GM18499 (cell line): Measurements from ENCODE around the gene LCP1.
"Not testable (repeated sequence)": the region's sequence is repeated elsewhere in the genome, so short reads cannot be mapped to it uniquely, and the experiment has no call there.

ENCODE experiments used
- ATAC-seq: cut with Tn5 transposase; IDR thresholded peaks from one replicate; pipeline ENCODE4 v1.9.1; 2021; ENCODE audit warnings: moderate number of reproducible peaks; ENCODE audit not compliant: insufficient read depth, unreplicated experiment

Gene LCP1

GRCh38 chr13:46181840-46182490, at the start of gene LCP1:
TSS of gene LCP1 (minus strand) at chr13:46182177. CDS start at chr13:46159662, 22,515 bp downstream.
- ATAC-seq = peak; percentile 58

GRCh38 chr13:46229251-46229650, 47.3 kb upstream of the LCP1 start:
- no peak for ATAC-seq

GRCh38 chr13:46220234-46220633, 38.3 kb upstream of the LCP1 start:
- ATAC-seq = not testable (repeated sequence)

GRCh38 chr13:46214741-46215140, 32.8 kb upstream of the LCP1 start:
- not testable (repeated sequence) for ATAC-seq

- ATAC-seq = no peak
These were observed 31.3 kb upstream of the LCP1 start for GRCh38 chr13:46213242-46213641.

- peak; percentile 73 for ATAC-seq
These were observed 29.7 kb upstream of the LCP1 start, which contains the start of gene LRRC63 for GRCh38 chr13:46211483-46212351. TSS of gene LRRC63 (plus strand) at chr13:46211928. CDS start at chr13:46213035, 1,107 bp downstream.

GRCh38 chr13:46211116-46211482, 29.1 kb upstream of the LCP1 start:
- no peak for ATAC-seq

GRCh38 chr13:46210362-46211083, 28.5 kb upstream of the LCP1 start:
- no peak for ATAC-seq

GRCh38 chr13:46207828-46208227, 25.9 kb upstream of the LCP1 start:
- no peak for ATAC-seq

GRCh38 chr13:46206143-46206542, 24.2 kb upstream of the LCP1 start:
- ATAC-seq = no peak

- no peak for ATAC-seq
These were observed 21.0 kb upstream of the LCP1 start for GRCh38 chr13:46202966-46203365.

GRCh38 chr13:46202188-46202795, 20.3 kb upstream of the LCP1 start:
- no peak for ATAC-seq

GRCh38 chr13:46198696-46199193, 16.8 kb upstream of the LCP1 start:
- ATAC-seq = no peak

GRCh38 chr13:46197299-46198048, 15.5 kb upstream of the LCP1 start:
- no peak for ATAC-seq

- no peak for ATAC-seq
These were observed 13.0 kb upstream of the LCP1 start for GRCh38 chr13:46195016-46195415.

GRCh38 chr13:46192412-46192811, 10.4 kb upstream of the LCP1 start:
- no peak for ATAC-seq

- ATAC-seq = no peak
These were observed 3.7 kb upstream of the LCP1 start for GRCh38 chr13:46185634-46186033.

GRCh38 chr13:46184277-46184699, 2.3 kb upstream of the LCP1 start:
- peak; percentile 27 for ATAC-seq
